Neural cell (in vitro differentiated cells): ENCODE data around the gene PTOV1.

ENCODE experiments used
- CTCF ChIP-seq: fragments of 450-650 bp; IDR thresholded peaks from 2 replicates; pipeline ENCODE4 v1.5.1; 2014; ENCODE audit warnings: antibody characterized with exemption, mild to moderate bottlenecking, moderate library complexity; ENCODE audit not compliant: poor library complexity, severe bottlenecking
- POLR2AphosphoS5 ChIP-seq: IDR thresholded peaks from 2 replicates; pipeline ENCODE4 v1.6.1; 2012
- RAD21 ChIP-seq: fragments of 450-650 bp; conservative IDR thresholded peaks from 2 replicates; pipeline ENCODE4 v1.6.1; 2014; ENCODE audit warnings: antibody characterized with exemption, mild to moderate bottlenecking, moderate library complexity

GRCh38 chr19:49844138-49845095 lies 6.5 kb upstream of the PTOV1 start:
- TF ChIP-seq CTCF (no peak), RAD21 (no peak), POLR2AphosphoS5 (no peak)
